Prostate gland (tissue), 2 donors: ENCODE data around the gene PODXL. TPM values are rescaled to one million over a fixed set of nuclear protein-coding genes. Genes with fewer than 3 reads are reported as not detected.
A peak's percentile ranks its signal among the peaks of the same experiment; 100 is the strongest.

Experiments used
- DNase-seq: peaks from one replicate; pipeline ENCODE4 v3.0.0-alpha.2; 2019; ENCODE audit warnings: low spot score
- H3K27ac ChIP-seq, 2 donors: fragments of 200-600 bp; sonication (generic); 2 replicates each; pipeline ENCODE4 v1.5.1; 2017 to 2019
- H3K27me3 ChIP-seq: fragments of 200-600 bp; sonication (generic); replicated peaks from 2 replicates; pipeline ENCODE4 v1.5.1; 2019; ENCODE audit not compliant: insufficient read depth
- H3K36me3 ChIP-seq, 2 donors: fragments of 200-600 bp; sonication (generic); 1 replicate in 1 of 2; 2 replicates in 1 of 2; pipeline versions ENCODE4 v1.5.1 to v1.8.1; 2017 to 2019
- H3K4me1 ChIP-seq: fragments of 200-600 bp; sonication (generic); replicated peaks from 2 replicates; pipeline ENCODE4 v1.5.1; 2019
- H3K4me3 ChIP-seq, 2 donors: fragments of 200-600 bp; sonication (generic); 2 replicates each; pipeline ENCODE4 v1.5.1; 2017 to 2019
- H3K9me3 ChIP-seq: fragments of 200-600 bp; sonication (generic); 2 replicates; pipeline ENCODE4 v1.5.1; 2017
- CTCF ChIP-seq, 4 experiments: fragments of 200-600 bp in 2 of 4; fragments of 450-650 bp in 2 of 4; sonication (generic) in 2 of 4; IDR thresholded peaks; 1 replicate in 3 of 4; 2 replicates in 1 of 4; pipeline ENCODE4 v1.5.1; 2016 to 2019; ENCODE audit warnings: antibody characterized with exemption in 4 of 4, mild to moderate bottlenecking in 2 of 4, moderate library complexity in 2 of 4
- POLR2A ChIP-seq: fragments of 450-650 bp; IDR thresholded peaks from one replicate; pipeline ENCODE4 v1.6.1; 2016; ENCODE audit warnings: antibody characterized with exemption, mild to moderate bottlenecking
- POLR2AphosphoS5 ChIP-seq: sonication (generic); formaldehyde crosslinking; IDR thresholded peaks from one replicate; pipeline ENCODE4 v1.6.1; 2017; ENCODE audit warnings: antibody characterized with exemption
- WGBS: methylation state at CpG from one replicate; pipeline ENCODE4 v1.1.5; 2018; 5-methylcytosine and 5-hydroxymethylcytosine counted together
- intact Hi-C: fragments of 100-400 bp; cut with DNase I; formaldehyde crosslinking; loops from one replicate; pipeline ENCODE4 v1.14.2; 2022
- total RNA-seq, 2 donors: library from RNA; depleted of rRNA; stranded (reverse); fragments of >200 nt; gene quantifications; one replicate each; pipeline ENCODE4 v1.1.0, GENCODE V29; 2016

PODXL gene
- total RNA-seq, 2 donors from 2014 or later = 17.7 to 19.4 TPM

- no peak overlapping the region for H3K4me3 ChIP-seq
- no peaks in the 10 kb centered on the region for H3K36me3 ChIP-seq
- intact Hi-C loops = loop anchor here (10.0 kb wide), 1 partner anchor 400 kb away; no protein-coding TSS in a partner anchor
- H3K9me3 ChIP-seq = no peaks in the 10 kb centered on the region
- no peak overlapping the region for H3K27ac ChIP-seq
- no peak for DNase-seq
- H3K4me1 ChIP-seq = no peaks in the 10 kb centered on the region
- no peak for TF ChIP-seq POLR2A
- no peak for TF ChIP-seq POLR2AphosphoS5
- TF ChIP-seq CTCF (IDR thresholded peaks at IDR 0.05) = no peak
- WGBS = 84% methylated on average over 14 of the region's 14 CpGs
- no peaks in the 10 kb centered on the region for H3K27me3 ChIP-seq
Observed at GRCh38 chr7:131504157-131504899, 52.1 kb downstream of the PODXL start.

DNA sequence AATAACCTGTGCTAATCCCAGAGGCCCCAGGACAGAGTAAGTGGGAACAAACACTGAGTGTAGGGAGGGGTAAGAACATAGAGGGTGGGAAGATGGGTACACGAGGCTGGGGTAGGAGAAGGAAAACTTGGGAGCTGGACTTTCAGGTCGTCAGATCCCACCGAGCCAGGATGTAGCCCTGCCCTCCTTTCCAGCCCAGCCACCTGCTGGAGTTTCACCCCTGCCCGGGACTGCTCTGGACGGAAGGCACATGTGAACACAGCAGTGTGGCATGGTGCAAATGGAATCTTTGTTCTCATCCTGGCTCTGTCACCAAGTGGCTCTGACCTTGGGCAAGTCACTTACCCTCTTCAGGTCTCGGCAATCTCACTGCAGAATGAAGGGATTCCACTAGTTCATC, 52.8 kb downstream of the PODXL start:
- intact Hi-C loops = loop anchor here (10.0 kb wide), 1 partner anchor 399 kb away; no protein-coding TSS in a partner anchor
- Histone ChIP-seq H3K27ac (peak overlapping the region; percentile 36 to 41), H3K27me3 (no peaks in the 10 kb centered on the region), H3K36me3 (no peaks in the 10 kb centered on the region), H3K4me1 (no peaks in the 10 kb centered on the region), H3K4me3 (no peak overlapping the region), H3K9me3 (no peaks in the 10 kb centered on the region)
- 61% methylated on average over 6 of the region's 6 CpGs for WGBS
- TF ChIP-seq POLR2A (no peak), POLR2AphosphoS5 (no peak), CTCF (IDR thresholded peaks at IDR 0.05) (no peak)
- DNase-seq = no peak

GRCh38 chr7:131502810-131503508, 53.5 kb downstream of the PODXL start:
- no peaks in the 10 kb centered on the region for H3K36me3 ChIP-seq
- no peak overlapping the region for H3K4me3 ChIP-seq
- H3K27me3 ChIP-seq = no peaks in the 10 kb centered on the region
- no peaks in the 10 kb centered on the region for H3K9me3 ChIP-seq
- peak overlapping the region; percentile 36 to 41 for H3K27ac ChIP-seq
- TF ChIP-seq POLR2A (no peak), CTCF (IDR thresholded peaks at IDR 0.05) (no peak), POLR2AphosphoS5 (no peak)
- WGBS = 30% methylated on average over 9 of the region's 9 CpGs
- intact Hi-C loops = loop anchor here (10.0 kb wide), 1 partner anchor 398 kb away; no protein-coding TSS in a partner anchor
- no peaks in the 10 kb centered on the region for H3K4me1 ChIP-seq
- no peak for DNase-seq

DNA sequence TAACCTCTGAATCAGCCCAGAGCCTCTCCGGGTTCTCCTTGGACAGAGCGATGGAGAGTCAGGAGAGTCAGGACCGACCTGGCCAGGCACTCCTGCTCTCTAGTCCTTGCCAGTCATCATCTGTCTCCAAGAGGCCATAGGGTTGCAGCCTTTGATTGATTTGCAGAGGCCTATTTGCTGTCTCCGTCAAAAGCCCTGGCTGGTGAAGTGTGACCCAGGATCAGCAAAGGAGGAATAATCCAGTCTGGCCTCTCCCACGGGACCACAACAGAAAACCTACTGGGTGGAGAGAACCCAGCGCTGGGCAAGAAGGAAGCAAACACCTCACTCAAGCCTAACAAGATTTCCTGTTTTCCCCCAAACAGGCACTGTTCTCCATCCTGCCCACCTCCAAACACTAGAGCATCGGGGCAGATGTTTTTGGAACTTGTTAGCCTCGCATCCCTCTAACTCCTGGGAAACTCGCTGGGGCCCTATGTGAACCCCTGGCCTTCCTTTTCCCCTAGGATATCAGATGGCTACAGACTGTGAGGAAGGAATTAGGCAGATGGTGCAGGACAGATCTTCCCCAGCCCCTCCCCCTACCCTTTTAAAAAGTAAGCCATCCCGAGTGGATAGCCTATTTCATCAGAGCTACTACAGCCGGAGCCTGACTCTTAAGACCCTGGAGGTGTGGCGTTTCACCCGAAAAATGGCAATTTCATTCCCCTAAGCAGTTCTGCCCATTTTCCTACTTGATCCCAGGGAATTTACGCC, 54.3 kb downstream of the PODXL start:
- Histone ChIP-seq H3K27me3 (no peaks in the 10 kb centered on the region), H3K27ac (peak overlapping the region in 1 of 2 donors; percentile 36), H3K9me3 (no peaks in the 10 kb centered on the region), H3K4me3 (no peak overlapping the region), H3K4me1 (no peaks in the 10 kb centered on the region), H3K36me3 (no peaks in the 10 kb centered on the region)
- no peak for DNase-seq
- TF ChIP-seq CTCF (IDR thresholded peaks at IDR 0.05) (no peak), POLR2AphosphoS5 (no peak), POLR2A (no peak)
- WGBS = 82% methylated on average over 14 of the region's 14 CpGs
- intact Hi-C loops = loop anchor here (10.0 kb wide), 1 partner anchor 397 kb away; no protein-coding TSS in a partner anchor
